Esophagus muscularis mucosa (tissue), 3 donors: ENCODE results near the gene CSF2RB.

Experiments
- POLR2A ChIP-seq: fragments of 450-650 bp; IDR thresholded peaks from one replicate; pipeline ENCODE4 v1.6.1; 2017; ENCODE audit warnings: antibody characterized with exemption, moderate library complexity, mild to moderate bottlenecking, low read depth
- TF ChIP-seq, protein P1 (sequence below), 3 experiments: fragments of 200-600 bp in 2 of 3; fragments of 450-650 bp in 1 of 3; sonication (generic) in 2 of 3; IDR thresholded peaks; one replicate each; pipeline ENCODE4 v1.5.1; 2017 to 2019; ENCODE audit warnings: antibody characterized with exemption in 3 of 3, mild to moderate bottlenecking in 2 of 3, moderate library complexity in 1 of 3

DNA sequence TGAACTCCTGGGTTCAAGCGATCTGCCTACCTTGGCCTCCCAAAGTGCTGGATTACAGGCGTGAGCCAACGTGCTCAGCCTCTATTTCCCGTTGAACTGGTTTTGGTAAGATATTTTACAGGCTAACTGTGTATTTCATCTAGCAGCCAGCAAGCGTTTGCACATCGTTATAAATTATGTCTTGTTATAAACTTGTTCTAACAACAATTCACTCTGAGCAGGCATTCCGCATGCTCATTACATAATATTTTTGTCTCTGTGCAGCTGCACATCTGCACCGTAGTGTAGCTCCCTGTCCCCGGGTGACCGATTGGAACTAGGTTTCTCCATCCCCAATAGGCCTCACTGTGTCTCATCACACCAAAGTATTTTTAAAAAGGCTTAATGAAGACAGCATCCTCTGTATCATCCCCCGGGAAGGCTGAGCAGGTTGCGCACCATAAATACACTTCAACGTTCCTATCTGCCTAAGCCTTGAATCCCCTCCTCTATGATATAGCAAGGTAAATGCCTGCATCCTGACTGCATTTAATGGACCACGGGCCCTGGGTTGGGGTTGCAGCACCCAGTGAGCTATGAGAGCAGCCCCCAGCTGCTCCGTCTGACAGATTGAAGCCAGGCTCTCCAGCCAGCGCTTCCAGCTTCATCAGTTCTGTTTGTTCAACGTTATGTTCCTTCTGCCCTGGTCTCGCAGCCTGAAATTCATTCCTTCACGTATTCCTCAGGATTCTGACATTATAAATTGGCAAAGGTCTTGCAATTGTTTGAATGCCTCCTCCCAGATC is 58.1 kb downstream of the CSF2RB start:
- TF ChIP-seq, protein P1, sequence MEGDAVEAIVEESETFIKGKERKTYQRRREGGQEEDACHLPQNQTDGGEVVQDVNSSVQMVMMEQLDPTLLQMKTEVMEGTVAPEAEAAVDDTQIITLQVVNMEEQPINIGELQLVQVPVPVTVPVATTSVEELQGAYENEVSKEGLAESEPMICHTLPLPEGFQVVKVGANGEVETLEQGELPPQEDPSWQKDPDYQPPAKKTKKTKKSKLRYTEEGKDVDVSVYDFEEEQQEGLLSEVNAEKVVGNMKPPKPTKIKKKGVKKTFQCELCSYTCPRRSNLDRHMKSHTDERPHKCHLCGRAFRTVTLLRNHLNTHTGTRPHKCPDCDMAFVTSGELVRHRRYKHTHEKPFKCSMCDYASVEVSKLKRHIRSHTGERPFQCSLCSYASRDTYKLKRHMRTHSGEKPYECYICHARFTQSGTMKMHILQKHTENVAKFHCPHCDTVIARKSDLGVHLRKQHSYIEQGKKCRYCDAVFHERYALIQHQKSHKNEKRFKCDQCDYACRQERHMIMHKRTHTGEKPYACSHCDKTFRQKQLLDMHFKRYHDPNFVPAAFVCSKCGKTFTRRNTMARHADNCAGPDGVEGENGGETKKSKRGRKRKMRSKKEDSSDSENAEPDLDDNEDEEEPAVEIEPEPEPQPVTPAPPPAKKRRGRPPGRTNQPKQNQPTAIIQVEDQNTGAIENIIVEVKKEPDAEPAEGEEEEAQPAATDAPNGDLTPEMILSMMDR (IDR thresholded peaks at IDR 0.05) = no peak
- TF ChIP-seq POLR2A = no peak
